DOHH2 (cell line): ENCODE measurements around the gene PDZRN4.
"Not testable (repeated sequence)": the region's sequence is repeated elsewhere in the genome, so short reads cannot be mapped to it uniquely, and the experiment has no call there.

Experiments
- CTCF ChIP-seq: fragments of 200-600 bp; sonication (generic); IDR thresholded peaks from one replicate; pipeline ENCODE4 v1.5.1; 2014; ENCODE audit warnings: antibody characterized with exemption, mild to moderate bottlenecking, low read depth, low read length; ENCODE audit not compliant: poor library complexity, severe bottlenecking
- EZH2phosphoT487 ChIP-seq: fragments of 200-600 bp; sonication (generic); IDR thresholded peaks from 2 replicates; pipeline ENCODE4 v1.6.1; 2017; ENCODE audit warnings: borderline replicate concordance, mild to moderate bottlenecking, antibody characterized with exemption, low read length, moderate library complexity, mixed read lengths

GRCh38 chr12:41547071-41547470 lies 359.0 kb downstream of the PDZRN4 start:
- TF ChIP-seq CTCF, EZH2phosphoT487: not testable (repeated sequence)
